Medulla oblongata (tissue), 1 donor: ENCODE measurements around the gene KRTAP20-2.

ENCODE experiments used
- DNase-seq: peaks from one replicate; pipeline ENCODE4 v3.0.0-alpha.2; 2015; ENCODE audit errors: extremely low spot score

Gene KRTAP20-2

GRCh38 chr21:30634906-30635305, at the start of gene KRTAP20-2:
Gene KRTAP20-2 (plus strand): TSS chr21:30635206. CDS start chr21:30635264, 58 bp downstream.
- no peak for DNase-seq

GRCh38 chr21:30590297-30590696, 44.7 kb upstream of the KRTAP20-2 start, which contains the start of gene KRTAP22-2:
Gene KRTAP22-2 (minus strand): TSS chr21:30590397.
- no peak for DNase-seq

GRCh38 chr21:30592140-30592539, 42.9 kb upstream of the KRTAP20-2 start, which contains the start of gene KRTAP6-3:
Gene KRTAP6-3 (plus strand): TSS chr21:30592440. CDS start chr21:30592446, 6 bp downstream.
- no peak for DNase-seq

- no peak for DNase-seq
These were observed 36.2 kb upstream of the KRTAP20-2 start, which contains the start of gene KRTAP6-2 for GRCh38 chr21:30598802-30599201. Gene KRTAP6-2 (minus strand): TSS chr21:30598902. CDS start chr21:30598874, 28 bp downstream.

GRCh38 chr21:30600787-30601186, 34.2 kb upstream of the KRTAP20-2 start, which contains the start of gene KRTAP22-1:
Gene KRTAP22-1 (plus strand): TSS chr21:30601087.
- no peak for DNase-seq

GRCh38 chr21:30605968-30606367, 29.0 kb upstream of the KRTAP20-2 start:
- DNase-seq, result no peak

GRCh38 chr21:30612132-30612531, 22.9 kb upstream of the KRTAP20-2 start:
- no peak for DNase-seq

GRCh38 chr21:30613836-30614235, 21.2 kb upstream of the KRTAP20-2 start, which contains the start of gene KRTAP6-1:
Gene KRTAP6-1 (minus strand): TSS chr21:30613930. CDS start chr21:30613904, 26 bp downstream.
- no peak for DNase-seq

GRCh38 chr21:30615199-30615598, 19.8 kb upstream of the KRTAP20-2 start:
- no peak for DNase-seq

GRCh38 chr21:30616125-30616524, 18.9 kb upstream of the KRTAP20-2 start, which contains the start of gene KRTAP20-1:
Gene KRTAP20-1 (plus strand): TSS chr21:30616425. CDS start chr21:30616455, 30 bp downstream.
- no peak for DNase-seq

GRCh38 chr21:30620080-30620479, 14.9 kb upstream of the KRTAP20-2 start:
- no peak for DNase-seq

GRCh38 chr21:30620522-30620921, 14.5 kb upstream of the KRTAP20-2 start, which contains the start of gene KRTAP20-4:
Gene KRTAP20-4 (plus strand): TSS chr21:30620627.
- no peak for DNase-seq

GRCh38 chr21:30623362-30623761, 11.6 kb upstream of the KRTAP20-2 start:
- DNase-seq, result no peak

- DNase-seq, result no peak
These were observed 9.4 kb upstream of the KRTAP20-2 start for GRCh38 chr21:30625449-30626165.

GRCh38 chr21:30628109-30628508, 6.9 kb upstream of the KRTAP20-2 start:
- no peak for DNase-seq

GRCh38 chr21:30629200-30629599, 5.8 kb upstream of the KRTAP20-2 start:
- no peak for DNase-seq

GRCh38 chr21:30638686-30639085, 3.7 kb downstream of the KRTAP20-2 start:
- DNase-seq, result no peak

GRCh38 chr21:30642564-30642963, 7.6 kb downstream of the KRTAP20-2 start, which contains the start of gene KRTAP20-3:
Gene KRTAP20-3 (plus strand): TSS chr21:30642864.
- no peak for DNase-seq

- no peak for DNase-seq
These were observed 12.0 kb downstream of the KRTAP20-2 start for GRCh38 chr21:30646904-30647414.

GRCh38 chr21:30652891-30653290, 17.9 kb downstream of the KRTAP20-2 start:
- DNase-seq, result no peak

GRCh38 chr21:30668776-30669175, 33.8 kb downstream of the KRTAP20-2 start:
- no peak for DNase-seq

GRCh38 chr21:30672985-30673650, 38.1 kb downstream of the KRTAP20-2 start:
- DNase-seq, result no peak
